ENCODE measurements around the gene PCDH9.
"Not testable (repeated sequence)": the region's sequence is repeated elsewhere in the genome, so short reads cannot be mapped to it uniquely, and the experiment has no call there.

DNA sequence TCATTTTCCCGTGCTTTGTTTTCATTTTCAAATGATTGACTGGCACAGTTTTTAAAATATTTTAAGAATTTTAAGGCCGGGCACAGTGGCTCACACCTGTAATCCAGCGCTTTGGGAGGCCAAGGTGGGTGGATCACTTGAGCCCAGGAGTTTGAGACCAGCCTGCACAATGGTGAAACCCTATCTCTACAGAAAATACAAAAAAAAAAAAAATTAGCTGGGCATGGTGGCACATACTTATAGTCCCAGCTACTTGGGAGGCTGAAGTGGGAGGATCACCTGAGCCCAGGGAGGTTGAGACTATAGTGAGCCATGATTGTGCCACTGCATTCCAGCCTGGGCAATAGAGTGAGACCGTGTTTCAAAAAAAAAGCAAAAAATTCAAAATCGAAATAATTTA, 133.2 kb downstream of the PCDH9 start:
- TF ChIP-seq, protein P1, sequence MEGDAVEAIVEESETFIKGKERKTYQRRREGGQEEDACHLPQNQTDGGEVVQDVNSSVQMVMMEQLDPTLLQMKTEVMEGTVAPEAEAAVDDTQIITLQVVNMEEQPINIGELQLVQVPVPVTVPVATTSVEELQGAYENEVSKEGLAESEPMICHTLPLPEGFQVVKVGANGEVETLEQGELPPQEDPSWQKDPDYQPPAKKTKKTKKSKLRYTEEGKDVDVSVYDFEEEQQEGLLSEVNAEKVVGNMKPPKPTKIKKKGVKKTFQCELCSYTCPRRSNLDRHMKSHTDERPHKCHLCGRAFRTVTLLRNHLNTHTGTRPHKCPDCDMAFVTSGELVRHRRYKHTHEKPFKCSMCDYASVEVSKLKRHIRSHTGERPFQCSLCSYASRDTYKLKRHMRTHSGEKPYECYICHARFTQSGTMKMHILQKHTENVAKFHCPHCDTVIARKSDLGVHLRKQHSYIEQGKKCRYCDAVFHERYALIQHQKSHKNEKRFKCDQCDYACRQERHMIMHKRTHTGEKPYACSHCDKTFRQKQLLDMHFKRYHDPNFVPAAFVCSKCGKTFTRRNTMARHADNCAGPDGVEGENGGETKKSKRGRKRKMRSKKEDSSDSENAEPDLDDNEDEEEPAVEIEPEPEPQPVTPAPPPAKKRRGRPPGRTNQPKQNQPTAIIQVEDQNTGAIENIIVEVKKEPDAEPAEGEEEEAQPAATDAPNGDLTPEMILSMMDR (IDR thresholded peaks at IDR 0.05), result not testable (repeated sequence)
- TF ChIP-seq POLR2A, POLR2AphosphoS5, EP300 (IDR thresholded peaks at IDR 0.05): not testable (repeated sequence)
